ENCODE measurements around the gene JMJD8.

DNA sequence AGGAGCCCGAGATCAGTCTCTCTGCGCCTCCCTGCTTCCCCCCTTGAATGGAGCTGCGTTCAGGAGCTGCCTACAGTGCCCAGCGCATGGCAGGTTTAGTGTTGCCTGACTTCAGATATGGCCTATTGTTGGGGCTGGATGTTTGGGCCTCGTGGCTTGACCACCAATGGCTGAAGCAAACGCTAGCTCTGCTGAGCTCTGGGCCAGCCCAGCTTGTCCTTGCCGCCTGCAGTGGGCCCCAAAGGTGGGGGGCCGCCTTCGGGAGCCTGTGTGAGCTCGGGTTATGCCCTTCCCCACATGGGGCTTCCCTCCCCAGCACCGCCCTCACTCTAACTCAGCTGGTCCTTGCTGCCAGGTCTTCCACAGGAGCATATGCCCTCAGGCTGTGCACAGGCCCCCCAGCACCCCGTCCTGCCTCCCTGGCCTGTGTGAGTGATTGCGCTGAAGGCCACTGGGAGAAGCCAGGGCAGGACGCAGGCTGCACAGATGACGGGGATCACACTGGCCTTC is 46.0 kb downstream of the JMJD8 start:
- TF ChIP-seq, protein P1, sequence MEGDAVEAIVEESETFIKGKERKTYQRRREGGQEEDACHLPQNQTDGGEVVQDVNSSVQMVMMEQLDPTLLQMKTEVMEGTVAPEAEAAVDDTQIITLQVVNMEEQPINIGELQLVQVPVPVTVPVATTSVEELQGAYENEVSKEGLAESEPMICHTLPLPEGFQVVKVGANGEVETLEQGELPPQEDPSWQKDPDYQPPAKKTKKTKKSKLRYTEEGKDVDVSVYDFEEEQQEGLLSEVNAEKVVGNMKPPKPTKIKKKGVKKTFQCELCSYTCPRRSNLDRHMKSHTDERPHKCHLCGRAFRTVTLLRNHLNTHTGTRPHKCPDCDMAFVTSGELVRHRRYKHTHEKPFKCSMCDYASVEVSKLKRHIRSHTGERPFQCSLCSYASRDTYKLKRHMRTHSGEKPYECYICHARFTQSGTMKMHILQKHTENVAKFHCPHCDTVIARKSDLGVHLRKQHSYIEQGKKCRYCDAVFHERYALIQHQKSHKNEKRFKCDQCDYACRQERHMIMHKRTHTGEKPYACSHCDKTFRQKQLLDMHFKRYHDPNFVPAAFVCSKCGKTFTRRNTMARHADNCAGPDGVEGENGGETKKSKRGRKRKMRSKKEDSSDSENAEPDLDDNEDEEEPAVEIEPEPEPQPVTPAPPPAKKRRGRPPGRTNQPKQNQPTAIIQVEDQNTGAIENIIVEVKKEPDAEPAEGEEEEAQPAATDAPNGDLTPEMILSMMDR (IDR thresholded peaks at IDR 0.05; ENCODE audit: insufficient read depth, low read length), result no peak
- TF ChIP-seq POLR2AphosphoS5 (IDR thresholded peaks at IDR 0.05; ENCODE audit: low read depth), result no peak
